Esophagus squamous epithelium (tissue), 5 donors: Measurements from ENCODE around the gene HMGCS2. TPM values are rescaled to one million over a fixed set of nuclear protein-coding genes. Genes with fewer than 3 reads are reported as not detected.

Source experiments
- DNase-seq: peaks from one replicate; lab custom pipeline; 2025; lab: John Stamatoyannopoulos, UW
- H3K27ac ChIP-seq, 4 donors: fragments of 200-600 bp; sonication (generic); one replicate each; pipeline ENCODE4 v1.5.1; 2016 to 2019; ENCODE audit warnings: mild to moderate bottlenecking in 1 of 4
- H3K27me3 ChIP-seq, 4 donors: fragments of 200-600 bp; sonication (generic); 1 replicate in 3 of 4; 2 replicates in 1 of 4; pipeline versions ENCODE4 v1.5.1 to v1.6.0; 2017 to 2021; ENCODE audit warnings: antibody characterized with exemption in 1 of 4
- H3K36me3 ChIP-seq, 3 donors: fragments of 200-600 bp; sonication (generic); one replicate each; pipeline ENCODE4 v1.5.1; 2016 to 2019
- H3K4me1 ChIP-seq, 3 donors: fragments of 200-600 bp; sonication (generic); one replicate each; pipeline ENCODE4 v1.5.1; 2017 to 2019
- H3K4me3 ChIP-seq, 4 donors: fragments of 200-600 bp; sonication (generic); 1 replicate in 3 of 4; 2 replicates in 1 of 4; pipeline ENCODE4 v1.5.1; 2016 to 2019; ENCODE audit warnings: mild to moderate bottlenecking in 2 of 4, moderate library complexity in 1 of 4
- H3K9me3 ChIP-seq, 3 donors: fragments of 200-600 bp; sonication (generic); one replicate each; pipeline ENCODE4 v1.5.1; 2016 to 2019
- CTCF ChIP-seq, 6 experiments: fragments of 450-650 bp in 4 of 6; fragments of 200-600 bp in 2 of 6; sonication (generic) in 2 of 6; IDR thresholded peaks; one replicate each; pipeline ENCODE4 v1.5.1; 2016 to 2019; ENCODE audit warnings: antibody characterized with exemption in 6 of 6, mild to moderate bottlenecking in 4 of 6, moderate library complexity in 4 of 6
- POLR2A ChIP-seq, 4 donors: fragments of 450-650 bp; IDR thresholded peaks; one replicate each; pipeline ENCODE4 v1.6.1; 2017; ENCODE audit warnings: antibody characterized with exemption in 4 of 4, mild to moderate bottlenecking in 4 of 4, moderate library complexity in 3 of 4
- WGBS, 2 donors: methylation state at CpG; one replicate each; pipeline ENCODE4 v1.1.5; 2018; 5-methylcytosine and 5-hydroxymethylcytosine counted together
- intact Hi-C: fragments of 100-400 bp; cut with DNase I; formaldehyde crosslinking; loops from one replicate; pipeline ENCODE4 v1.15.0; 2022
- total RNA-seq, 4 donors: library from RNA; depleted of rRNA; stranded (reverse); fragments of >200 nt; gene quantifications; one replicate each; pipeline ENCODE4 v1.1.0, GENCODE V29; 2016
- donor health status: DM: yes; HTN: yes; CAD: no.

HMGCS2 gene
- total RNA-seq, 4 donors from 2014 or later, result 1.1 to 27.0 (median 2.5) TPM; not detected in 1

- Histone ChIP-seq H3K4me3 (no peak overlapping the region), H3K36me3 (no peaks in the 10 kb centered on the region), H3K9me3 (no peaks in the 10 kb centered on the region), H3K27me3 (no peaks in the 10 kb centered on the region), H3K4me1 (peaks cover 0 to 20% (median 6%) of the 10 kb centered on the region in 3 donors), H3K27ac (no peak overlapping the region)
- no peak for DNase-seq
- TF ChIP-seq POLR2A (IDR thresholded peaks at IDR 0.05) (no peak), CTCF (IDR thresholded peaks at IDR 0.05) (no peak)
- WGBS, 2 donors, result 78 to 83% methylated on average over 4 of the region's 4 CpGs
- intact Hi-C loops, result no loop called here
Observed at GRCh38 chr1:119799003-119799402, 30.3 kb upstream of the HMGCS2 start.

- intact Hi-C loops, result no loop called here
- H3K4me3 ChIP-seq, result no peak overlapping the region
- no peak for TF ChIP-seq POLR2A (IDR thresholded peaks at IDR 0.05)
- no peak for TF ChIP-seq CTCF (IDR thresholded peaks at IDR 0.05)
- peaks cover 6 to 34% (median 10%) of the 10 kb centered on the region in 3 donors for H3K4me1 ChIP-seq
- no peaks in the 10 kb centered on the region for H3K36me3 ChIP-seq
- no peak overlapping the region for H3K27ac ChIP-seq
- WGBS, 2 donors, result 86 to 88% methylated on average over 7 of the region's 7 CpGs
- no peak for DNase-seq
- H3K27me3 ChIP-seq, result no peaks in the 10 kb centered on the region
- no peaks in the 10 kb centered on the region for H3K9me3 ChIP-seq
Observed at GRCh38 chr1:119797606-119798005, 28.9 kb upstream of the HMGCS2 start.

GRCh38 chr1:119797162-119797561 is 28.5 kb upstream of the HMGCS2 start:
- no peak for DNase-seq
- H3K4me3 ChIP-seq, result no peak overlapping the region
- WGBS, 2 donors, result 54 to 88% methylated on average over 1 of the region's 1 CpG
- H3K36me3 ChIP-seq, result no peaks in the 10 kb centered on the region
- intact Hi-C loops, result no loop called here
- H3K9me3 ChIP-seq, result no peaks in the 10 kb centered on the region
- H3K4me1 ChIP-seq, result peaks cover 6 to 38% (median 10%) of the 10 kb centered on the region in 3 donors
- TF ChIP-seq POLR2A (IDR thresholded peaks at IDR 0.05) (no peak), CTCF (IDR thresholded peaks at IDR 0.05) (no peak)
- H3K27me3 ChIP-seq, result no peaks in the 10 kb centered on the region
- no peak overlapping the region for H3K27ac ChIP-seq

- WGBS, 2 donors, result 56 to 73% methylated on average over 4 to 6 of the region's 9 CpGs
- TF ChIP-seq POLR2A (IDR thresholded peaks at IDR 0.05), result no peak
- no peak for TF ChIP-seq CTCF (IDR thresholded peaks at IDR 0.05)
- Histone ChIP-seq H3K9me3 (no peaks in the 10 kb centered on the region), H3K4me3 (no peak overlapping the region), H3K27me3 (no peaks in the 10 kb centered on the region), H3K27ac (no peak overlapping the region), H3K36me3 (no peaks in the 10 kb centered on the region), H3K4me1 (peaks cover 11 to 53% (median 17%) of the 10 kb centered on the region in 3 donors)
- no peak for DNase-seq
- intact Hi-C loops, result no loop called here
Observed at GRCh38 chr1:119795261-119796200, 26.8 kb upstream of the HMGCS2 start.

- WGBS, 2 donors, result 57 to 71% methylated on average over 3 of the region's 3 CpGs
- intact Hi-C loops, result no loop called here
- Histone ChIP-seq H3K36me3 (no peaks in the 10 kb centered on the region), H3K4me1 (peaks cover 11 to 60% (median 20%) of the 10 kb centered on the region in 3 donors), H3K4me3 (no peak overlapping the region), H3K27ac (no peak overlapping the region), H3K9me3 (no peaks in the 10 kb centered on the region), H3K27me3 (no peaks in the 10 kb centered on the region)
- TF ChIP-seq CTCF (IDR thresholded peaks at IDR 0.05) (no peak), POLR2A (IDR thresholded peaks at IDR 0.05) (no peak)
- DNase-seq, result no peak
Observed at GRCh38 chr1:119794876-119795240, 26.2 kb upstream of the HMGCS2 start.
